Hematopoietic multipotent progenitor cell treated with erythropoietin and hydrocortisone succinate and interleukin-3 and kit ligand, for 6 days (in vitro differentiated cells): ENCODE results near the gene CDC73.
A peak's percentile ranks its signal among the peaks of the same experiment; 100 is the strongest.

Experiments
- DNase-seq: peaks from one replicate; pipeline ENCODE4 v3.0.0-alpha.2; 2015

Gene CDC73

DNA sequence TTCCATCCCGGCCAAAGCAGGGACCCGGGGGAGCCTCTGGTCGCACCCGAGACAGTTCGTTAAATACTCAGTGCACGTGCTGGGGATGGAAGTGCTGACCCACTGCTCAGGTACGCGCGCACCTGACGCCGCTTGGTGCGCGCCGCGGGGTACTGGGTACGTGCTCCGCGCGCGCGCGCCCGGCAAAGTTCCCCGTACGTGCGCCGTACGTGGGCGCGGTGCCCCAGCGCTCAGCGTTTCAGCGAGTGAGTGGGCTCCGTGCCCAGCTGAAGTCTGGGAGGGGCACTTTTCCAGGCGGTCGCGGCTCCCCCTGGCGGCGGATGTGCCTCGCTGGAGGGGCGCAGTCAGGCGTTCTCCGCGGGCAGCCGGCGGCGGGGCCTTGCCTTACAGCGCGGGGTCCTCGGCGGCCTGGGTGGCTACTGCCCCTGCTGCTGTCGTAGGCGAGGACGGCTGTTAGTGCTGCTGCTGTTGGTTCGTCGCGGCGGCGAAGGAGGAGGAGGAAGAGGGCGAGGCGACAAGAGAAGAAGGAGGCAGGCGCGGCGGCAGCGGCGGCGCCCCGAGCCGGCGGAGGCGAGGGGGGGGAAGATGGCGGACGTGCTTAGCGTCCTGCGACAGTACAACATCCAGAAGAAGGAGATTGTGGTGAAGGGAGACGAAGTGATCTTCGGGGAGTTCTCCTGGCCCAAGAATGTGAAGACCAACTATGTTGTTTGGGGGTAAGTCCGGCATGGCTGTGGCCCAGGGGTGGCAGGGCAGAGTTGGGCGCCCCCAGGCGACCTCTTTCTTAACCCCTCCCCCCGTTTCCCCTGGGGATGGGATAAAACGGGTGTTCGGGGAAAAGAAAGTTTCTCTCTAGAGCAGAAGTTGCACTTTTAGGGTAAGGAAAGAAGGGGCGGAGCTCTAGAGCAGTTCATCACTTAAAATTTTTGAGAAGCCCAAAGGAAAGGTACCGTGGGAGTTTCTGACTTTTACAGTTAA, at the start of gene CDC73:
Gene CDC73 (plus strand): TSS at position 416 of the 978 bp plus-strand sequence. CDS start 170 bp downstream, at position 586.
- DNase-seq = peak; percentile 97

DNA sequence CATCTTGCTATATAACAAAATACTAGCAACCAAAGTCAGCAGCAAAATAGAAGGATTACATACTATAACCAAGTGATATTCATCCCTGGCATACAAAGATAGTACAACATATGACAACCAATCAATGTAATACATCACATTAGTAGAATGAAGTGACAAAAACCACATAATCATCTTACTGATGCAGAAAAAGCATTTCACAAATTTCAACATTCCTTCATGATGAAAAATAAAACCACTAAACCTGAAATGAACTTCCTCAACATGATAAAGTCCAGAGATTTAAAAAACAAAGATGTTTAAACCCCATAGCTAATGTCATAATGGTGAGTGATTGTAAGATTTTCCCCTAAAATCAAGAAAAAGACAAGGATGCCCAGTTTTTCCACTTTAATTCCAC, 43.8 kb upstream of the CDC73 start:
- no peak for DNase-seq

DNA sequence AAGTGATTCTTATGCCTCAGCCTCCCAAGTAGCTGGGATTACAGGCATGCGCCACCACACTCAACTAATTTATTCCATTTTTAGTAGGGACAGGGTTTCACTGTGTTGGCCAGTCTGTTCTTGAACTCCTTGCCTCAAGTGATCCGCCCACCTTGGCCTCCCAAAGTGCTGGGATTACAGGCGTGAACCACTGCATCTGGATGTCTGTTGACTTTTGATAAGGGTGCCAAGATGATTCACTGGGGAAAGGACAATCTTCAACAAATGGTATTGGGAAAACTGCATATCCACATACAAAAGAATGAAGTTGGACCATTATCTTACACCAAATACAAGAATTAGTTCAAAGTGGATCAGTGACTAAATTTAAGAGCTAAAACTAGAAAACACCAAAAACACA, 42.6 kb upstream of the CDC73 start:
- no peak for DNase-seq

DNA sequence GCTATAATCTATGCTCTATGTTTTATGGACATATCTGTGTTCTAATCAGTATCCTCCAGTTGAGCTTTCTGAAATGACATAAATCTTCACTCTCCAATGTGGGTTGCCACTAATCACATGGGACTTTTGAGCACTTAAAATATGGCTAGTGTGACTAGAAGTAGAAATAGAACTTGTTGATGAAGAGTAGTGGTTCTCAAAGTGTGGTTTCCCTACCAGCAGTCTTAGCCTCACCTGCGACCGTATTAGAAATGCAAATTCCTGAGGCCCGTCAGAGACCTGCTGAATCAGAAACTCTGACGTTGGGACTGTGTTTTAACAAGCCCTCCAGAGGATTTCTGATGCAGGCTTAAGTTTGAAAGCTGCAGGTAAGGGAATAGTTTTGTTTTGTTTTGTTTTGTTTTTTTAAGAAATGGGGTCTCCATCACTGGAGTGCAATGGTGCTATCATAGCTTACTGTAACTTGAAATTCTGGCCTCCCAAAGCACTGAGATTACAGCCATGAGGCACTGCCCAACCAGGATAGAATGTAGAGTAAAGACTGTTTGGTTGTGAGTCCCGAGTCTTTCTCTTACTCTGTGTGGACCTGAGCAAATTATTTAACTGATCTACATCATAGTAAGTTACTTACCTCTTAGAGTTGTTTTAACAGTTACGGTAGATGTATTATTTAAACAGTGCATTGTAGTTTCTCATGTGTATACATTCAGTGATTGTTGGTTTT, 38.3 kb upstream of the CDC73 start:
- no peak for DNase-seq

DNA sequence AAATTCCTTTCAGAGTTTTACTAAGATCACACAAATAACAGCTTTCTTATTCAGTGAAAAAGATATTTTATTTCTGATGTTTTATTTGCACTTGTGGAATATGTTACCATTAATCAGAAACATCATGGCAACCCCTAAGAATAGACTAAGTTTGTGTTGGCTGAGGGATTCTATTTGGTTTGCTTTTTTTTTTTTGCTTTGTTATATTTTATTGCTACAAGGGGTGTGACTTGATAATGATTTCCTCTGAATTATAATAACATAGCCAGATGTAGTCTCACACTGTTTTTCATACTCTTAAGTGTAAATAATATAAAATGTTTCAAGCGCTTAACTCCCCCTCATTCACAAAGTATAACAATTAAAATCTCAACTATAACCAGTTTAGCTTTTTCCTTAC, 36.6 kb upstream of the CDC73 start:
- DNase-seq = no peak

DNA sequence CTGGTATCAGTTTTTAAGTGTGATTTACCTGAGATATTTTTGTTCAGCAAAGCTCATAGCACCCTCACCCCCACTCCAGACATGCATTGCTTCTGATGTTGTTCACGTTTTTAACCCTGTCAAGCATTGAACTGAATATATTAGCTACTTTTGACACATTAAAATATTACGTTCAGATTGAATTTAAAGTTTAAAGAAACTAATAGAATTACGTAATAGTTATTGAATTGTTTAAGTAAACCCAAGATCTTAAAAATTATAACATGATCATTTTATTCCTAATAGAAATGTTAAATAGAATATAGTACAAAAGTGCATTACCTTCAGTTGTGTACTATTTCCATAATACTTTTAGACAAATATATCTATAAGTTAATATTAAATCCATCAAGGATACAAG, 35.5 kb upstream of the CDC73 start:
- no peak for DNase-seq

DNA sequence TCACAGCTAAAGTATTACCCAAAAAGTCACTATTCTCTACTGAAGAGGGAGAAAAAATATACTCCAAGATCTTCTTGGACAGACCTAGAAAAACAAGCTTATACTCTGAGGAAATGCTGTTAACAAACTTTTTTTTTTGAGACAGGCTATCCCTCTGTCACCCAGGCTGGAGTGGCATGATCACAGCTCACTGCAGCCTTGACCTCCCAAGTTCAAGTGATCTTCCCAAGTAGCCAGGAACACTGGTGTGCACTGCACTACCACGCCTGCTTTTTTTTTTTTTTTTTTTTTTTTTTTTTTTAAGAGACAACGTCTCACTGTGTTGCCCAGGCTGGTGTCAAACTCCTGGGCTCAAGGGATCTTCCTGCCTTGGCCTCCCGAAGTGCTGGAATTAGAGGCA, 33.9 kb upstream of the CDC73 start:
- DNase-seq = no peak

DNA sequence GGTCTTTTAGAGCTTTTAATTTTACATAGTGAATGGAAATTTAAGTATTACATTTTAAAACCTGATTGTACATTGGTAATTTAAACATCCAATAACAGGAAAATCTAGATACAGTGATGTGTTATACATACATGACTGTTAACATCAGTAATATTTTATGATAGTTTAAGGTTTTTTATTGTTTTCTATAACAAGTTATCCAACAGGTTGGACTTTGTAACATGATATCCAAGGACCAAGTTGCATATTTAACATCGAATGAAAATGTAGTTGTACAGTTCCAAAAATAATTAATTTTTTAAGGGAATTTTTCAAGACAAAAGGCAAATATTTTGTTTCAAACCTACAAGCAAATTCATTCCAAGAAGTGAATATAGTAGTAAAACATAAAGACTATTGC, 31.0 kb upstream of the CDC73 start:
- no peak for DNase-seq

DNA sequence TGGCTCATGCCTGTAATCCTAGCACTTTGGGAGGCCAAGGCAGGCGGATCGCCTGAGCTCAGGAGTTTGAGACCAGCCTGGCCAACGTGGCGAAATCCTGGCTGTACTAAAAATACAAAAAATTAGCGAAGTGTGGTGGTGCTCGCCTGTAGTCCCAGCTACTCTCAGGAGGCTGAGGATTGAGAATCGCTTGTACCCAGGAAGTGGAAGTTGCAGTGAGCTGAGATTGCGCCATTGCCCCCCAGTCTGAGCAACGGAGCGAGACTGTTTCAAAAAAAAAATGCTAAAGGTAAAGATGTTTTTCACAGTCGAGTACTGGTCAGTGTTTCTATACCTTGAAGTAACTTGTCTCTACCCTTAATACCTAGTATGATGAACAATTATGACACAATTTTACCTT, 27.7 kb upstream of the CDC73 start:
- DNase-seq = no peak

DNA sequence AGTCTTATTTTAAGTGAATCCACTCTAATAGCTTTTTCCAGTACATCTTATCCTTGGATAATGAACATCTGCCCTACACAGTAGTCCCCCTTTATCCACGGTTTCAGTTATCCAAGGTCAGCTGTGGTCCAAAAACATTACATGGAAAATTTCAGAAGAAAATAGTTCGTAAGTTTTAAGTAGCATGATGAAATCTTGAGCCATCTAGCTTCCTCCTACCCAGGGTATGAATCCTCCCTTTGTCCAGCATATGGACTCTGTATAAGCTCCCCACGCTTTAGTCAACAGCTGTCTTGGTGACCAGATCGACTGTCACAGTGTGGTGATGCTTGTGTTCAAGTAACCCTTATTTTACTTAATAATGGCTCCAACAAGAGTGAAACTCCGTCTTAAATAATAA, 19.2 kb upstream of the CDC73 start:
- no peak for DNase-seq

DNA sequence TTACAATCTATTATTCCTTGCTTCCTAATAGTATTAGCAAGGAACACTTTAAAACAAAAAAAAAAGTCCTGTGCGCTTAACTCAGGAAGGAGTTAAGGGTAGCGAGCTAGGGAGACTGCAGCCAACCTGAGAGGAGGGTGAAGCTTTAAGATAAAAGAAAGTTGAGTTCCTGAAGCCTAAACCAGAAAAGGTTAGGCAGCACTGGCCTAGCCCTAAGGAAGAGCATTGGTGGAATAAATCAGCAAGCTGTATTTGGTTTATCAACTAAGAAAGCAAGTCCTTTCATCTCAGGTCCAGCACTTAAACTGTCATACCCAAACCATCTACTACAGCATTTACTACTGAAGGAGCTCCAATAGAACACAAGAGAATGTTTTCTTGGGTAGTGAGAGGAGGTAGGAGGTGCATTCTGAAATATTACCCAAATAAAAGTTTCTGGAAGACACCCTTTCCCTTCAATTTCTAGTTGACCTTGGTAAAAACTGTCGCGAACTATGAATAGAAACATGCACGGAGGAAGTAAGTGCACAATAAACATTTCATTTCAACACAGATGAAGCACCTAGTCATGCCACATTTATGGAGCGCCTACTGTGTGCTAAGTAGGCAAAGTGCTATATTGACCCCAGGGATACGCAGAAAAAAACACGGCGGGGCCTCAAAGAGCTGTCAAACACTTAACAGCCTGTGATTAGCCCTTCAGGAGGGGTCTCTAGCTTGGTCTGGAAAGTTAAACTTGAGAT, 17.9 kb upstream of the CDC73 start:
- DNase-seq = peak; percentile 22

DNA sequence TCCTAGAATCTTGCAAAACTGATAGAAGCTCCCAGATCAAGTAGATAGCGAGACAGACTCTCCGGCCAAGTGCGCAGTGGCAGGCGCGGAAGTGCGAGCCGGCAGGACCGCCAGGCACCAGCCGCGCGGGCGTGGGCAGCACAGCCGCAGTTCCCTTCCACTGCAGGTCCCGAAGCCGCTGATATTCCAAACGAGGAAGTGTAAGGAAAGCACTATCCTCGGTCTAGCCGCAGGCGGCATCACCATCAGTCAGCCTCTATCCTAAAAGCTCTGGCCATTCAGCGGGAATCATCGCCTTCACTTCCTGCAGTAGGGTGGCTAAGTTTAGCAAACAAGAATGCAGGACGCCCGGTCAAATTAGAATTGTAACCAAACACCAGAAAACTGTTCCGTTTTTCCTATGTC, 17.3 kb upstream of the CDC73 start:
- peak; percentile 48 for DNase-seq

DNA sequence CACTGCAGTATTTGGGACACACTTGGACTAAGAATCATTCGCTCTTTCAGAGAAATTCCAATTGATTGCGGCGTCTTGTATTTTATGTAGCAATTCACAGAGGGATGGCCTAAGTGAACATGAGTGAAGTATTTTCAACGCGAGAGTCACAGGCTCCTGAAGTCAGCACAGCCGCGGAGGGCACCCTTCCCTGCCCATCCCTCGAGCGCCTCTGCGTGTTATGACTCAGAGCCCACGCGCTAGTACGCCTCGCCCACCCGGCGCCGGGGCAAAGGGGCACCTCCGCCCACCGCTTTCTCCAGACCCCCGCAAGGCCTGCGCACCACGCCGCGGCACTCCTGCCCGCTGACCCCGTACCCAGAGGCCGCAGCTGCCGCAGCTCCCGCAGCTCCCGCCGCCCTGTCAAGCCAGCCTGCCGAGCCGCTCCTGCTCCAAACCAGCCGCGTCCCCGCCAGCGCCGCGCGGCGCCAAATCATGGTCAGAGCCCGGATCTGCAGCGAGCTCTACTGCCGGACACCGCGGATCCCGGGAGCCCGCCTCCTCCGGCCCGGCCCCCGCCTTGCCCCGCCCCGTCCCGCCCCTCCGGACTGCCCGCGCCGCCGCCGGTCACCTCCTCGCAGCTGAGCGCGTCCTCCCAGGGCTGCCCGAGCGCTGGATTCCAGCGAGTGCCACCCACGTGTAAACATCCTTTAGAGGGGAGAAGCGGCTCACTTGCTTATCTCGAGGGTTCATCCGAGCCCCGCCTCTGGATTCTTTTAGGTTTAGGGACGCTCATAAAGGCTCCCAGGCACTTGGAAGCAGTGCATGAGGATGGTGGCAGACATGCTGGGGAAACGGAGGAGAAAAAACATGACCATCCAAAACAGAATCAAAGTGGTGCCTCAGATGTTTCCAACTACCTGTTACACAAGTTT, 16.7 kb upstream of the CDC73 start, which contains the start of gene GLRX2:
Gene GLRX2 (minus strand): TSS at position 508 of the 914 bp plus-strand sequence. CDS start 32 bp downstream, at position 476.
- DNase-seq = peak; percentile 91

DNA sequence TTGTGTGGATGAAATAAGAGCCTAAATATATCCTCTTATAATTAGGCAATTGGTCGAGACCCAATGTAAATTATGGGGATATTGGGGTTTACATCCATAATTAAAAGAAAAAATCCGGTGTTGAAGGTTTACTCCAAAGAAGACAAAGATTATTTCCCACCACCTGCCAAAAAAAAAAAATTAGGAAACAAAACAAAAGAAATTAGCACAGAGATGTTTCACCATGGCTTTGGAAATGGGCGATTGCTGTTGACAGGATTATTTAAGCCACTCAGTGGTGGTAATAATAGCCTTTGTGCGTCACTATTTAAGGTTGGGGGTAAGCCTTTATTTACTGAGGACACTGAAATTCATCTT, 16.0 kb upstream of the CDC73 start:
- no peak for DNase-seq

DNA sequence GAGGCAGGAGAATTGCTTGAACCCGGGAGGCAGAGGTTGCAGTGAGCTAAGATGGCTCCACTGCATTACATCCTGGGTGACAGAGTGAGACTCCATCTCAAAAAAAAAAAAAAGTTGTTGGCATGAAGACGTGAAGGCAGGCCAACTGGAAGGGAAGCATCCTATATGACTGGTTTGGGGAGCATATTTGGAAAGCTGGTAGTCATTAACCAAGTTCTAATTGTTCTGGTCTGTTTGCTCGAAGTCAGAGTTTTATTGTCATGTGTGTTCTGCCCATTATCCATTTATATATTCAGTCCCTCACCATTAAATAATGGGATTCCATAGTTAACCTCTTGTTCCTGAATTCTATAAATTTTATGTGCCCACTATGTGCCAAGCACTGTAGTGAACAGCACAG, 13.4 kb upstream of the CDC73 start:
- DNase-seq = no peak

DNA sequence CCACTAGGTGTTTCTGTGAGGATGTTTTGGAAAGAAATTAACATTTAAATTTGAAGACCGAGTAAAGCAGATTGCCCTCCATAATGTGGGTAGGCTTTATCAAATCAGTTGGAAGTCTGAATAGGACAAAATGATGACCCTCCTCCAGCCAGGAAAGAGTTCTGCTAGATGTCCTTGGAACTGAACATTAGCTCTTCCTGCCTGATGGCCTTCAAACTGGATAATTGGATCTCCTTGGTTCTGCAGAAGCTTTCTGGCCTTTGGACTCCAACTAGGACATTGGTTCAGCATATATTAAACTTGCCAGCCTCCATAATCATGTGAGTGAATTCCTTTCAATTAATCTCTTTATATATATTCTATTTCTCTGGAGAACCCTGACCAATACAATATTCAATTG, 12.2 kb upstream of the CDC73 start:
- DNase-seq = no peak

DNA sequence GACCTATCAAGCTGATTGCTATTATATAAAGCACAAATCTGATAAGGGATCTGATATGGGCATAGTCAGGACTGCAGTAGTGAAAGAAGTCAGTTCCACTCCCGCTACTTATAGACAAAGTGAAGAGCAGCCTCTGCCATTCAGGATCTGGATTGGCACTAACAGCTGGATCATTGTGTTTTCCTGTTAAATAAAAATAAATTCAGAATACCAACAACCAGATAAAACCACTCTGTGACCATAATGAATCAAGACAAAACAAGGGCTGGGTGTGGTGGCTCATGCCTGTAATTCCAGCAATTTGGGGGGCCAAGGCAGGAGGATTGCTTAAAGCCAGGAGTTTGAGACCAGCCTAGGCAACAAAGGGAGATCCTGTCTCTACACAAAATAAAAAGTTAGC, 11.6 kb upstream of the CDC73 start:
- no peak for DNase-seq

DNA sequence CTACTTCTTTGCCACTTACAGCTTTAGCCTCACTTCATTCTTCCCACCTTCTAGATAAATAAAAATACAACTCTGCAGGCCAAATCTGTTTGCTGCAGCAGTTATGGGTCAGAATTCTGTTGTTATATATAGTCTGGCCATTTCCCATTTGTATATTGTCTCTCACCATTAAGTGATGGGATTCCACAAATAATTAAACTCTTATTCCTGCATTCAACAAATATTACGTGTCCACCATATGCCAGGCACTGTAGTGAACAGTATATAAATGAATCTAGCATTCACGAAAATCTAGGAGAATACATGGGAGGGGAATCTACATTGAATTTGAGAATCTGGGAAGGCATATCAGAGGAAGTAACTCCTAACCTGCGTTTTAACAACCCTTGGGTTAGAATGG, 11.0 kb upstream of the CDC73 start:
- no peak for DNase-seq

DNA sequence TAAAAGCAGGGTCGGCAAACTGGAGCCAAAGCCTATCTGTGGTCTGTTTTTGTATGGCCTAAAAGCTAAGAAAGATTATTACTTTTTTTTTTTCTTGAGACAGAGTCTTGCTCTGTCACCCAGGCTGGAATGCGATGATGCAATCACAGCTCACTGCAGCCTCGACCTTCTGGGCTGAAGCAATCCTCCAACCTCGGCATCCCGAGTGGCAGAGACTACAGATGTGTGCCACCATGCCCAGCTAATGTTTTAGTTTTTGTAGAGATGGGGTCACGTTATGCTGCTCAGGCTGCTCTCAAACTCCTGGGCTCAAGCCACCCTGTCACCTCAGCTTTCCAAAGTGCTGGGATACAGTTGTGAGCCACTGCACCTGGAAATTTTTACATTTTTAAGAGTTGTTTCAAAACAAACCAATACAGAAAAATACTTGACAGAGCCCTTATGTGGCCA, 10.2 kb upstream of the CDC73 start:
- peak; percentile 33 for DNase-seq

DNA sequence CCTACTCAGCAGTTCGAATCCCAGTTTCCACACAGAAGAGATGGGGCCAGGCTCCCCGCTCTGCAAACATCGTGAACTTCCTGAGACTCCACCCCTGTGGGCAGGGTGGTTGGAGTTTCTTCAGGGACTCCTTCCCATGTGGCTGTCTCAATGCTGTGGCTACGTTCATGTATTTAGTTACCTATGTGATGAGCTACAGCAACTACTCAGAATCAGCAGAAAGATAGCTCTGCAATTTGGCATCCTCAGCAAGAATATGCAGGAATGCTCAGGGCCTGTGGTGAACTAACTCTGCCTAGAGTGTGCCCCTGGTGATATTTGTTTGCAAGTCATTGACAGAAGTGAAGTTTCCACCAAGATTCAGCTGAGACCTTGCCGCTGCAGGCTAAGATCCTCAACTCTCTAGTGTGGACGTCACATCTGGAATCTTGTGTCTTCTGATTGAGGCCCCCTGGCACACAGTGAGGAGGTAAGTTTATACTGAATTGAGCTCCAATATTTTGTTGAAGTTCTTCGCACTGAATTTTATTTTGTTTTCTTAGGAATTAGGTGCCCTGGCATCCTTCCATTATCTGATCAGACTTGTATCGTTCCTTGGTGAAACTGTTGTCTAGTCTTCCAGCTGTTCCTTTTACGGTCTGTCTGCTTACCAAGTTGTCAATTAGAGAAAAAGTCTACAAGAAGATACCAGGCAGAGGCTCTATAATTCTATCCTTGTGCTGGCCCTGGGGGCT, 8.4 kb upstream of the CDC73 start:
- no peak for DNase-seq

DNA sequence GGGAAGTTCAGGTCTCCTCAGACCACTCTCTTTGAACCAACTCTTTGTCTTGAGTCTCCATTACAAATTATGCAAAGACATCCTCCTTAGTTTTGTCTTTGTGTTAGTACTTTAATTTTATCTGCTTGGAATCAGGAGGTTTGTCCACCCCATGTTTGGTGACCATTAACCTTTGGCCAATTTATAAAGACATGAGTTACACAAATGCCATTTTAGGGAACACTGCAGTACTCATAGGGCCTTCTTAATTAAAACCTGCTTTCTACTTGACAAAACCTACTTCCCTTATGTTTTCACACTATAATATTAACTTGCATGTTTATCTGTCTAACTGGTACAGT, 7.9 kb upstream of the CDC73 start:
- no peak for DNase-seq
